ENCODE data around the gene DNM3. TPM values are rescaled to one million over a fixed set of nuclear protein-coding genes. Genes with fewer than 3 reads are reported as not detected.

The DNM3 gene
- total RNA-seq, 1 experiment from 2014 or later, result 2.7 TPM

DNA sequence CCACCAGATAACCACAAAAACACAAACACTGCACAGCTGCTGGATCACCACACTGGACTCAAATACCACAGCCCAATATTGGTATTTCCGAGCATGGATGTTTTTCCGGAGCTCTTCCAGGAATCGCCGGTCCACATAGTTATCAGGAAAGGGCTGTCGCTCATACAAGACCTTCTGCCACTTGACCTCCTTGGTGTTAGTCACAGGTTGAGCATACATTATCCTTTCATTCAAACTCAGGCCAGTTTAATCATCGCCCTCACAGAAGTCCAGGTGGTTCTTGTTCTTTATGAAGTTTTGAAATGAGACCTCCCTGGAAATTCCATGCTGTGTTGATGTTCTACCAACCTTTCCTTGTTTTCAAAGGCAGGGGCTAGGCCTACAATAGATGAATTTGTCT lies 601.1 kb downstream of the DNM3 start:
- no peak overlapping the region for H3K56ac ChIP-seq (ENCODE audit: insufficient read length, low read depth, low read length)
- no peak overlapping the region for H2BK120ac ChIP-seq (ENCODE audit: low read depth, low read length, poor library complexity, severe bottlenecking)
- Mint-ChIP-seq H3K27ac (no peak overlapping the region), H3K27me3 (ENCODE audit: low read depth) (no peaks in the 10 kb centered on the region), H3K4me3 (peak overlapping the region in 1 of 2 experiments; percentile 0; a peak in 1 of 5 replicates), H3K36me3 (ENCODE audit: insufficient read depth in 1 of 3, low read depth in 3 of 3) (peaks cover 9 to 16% (median 14%) of the 10 kb centered on the region in 3 experiments; a peak in 5 of 7 replicates), H3K4me1 (peaks cover 12 to 14% of the 10 kb centered on the region in 2 experiments; a peak in 3 of 4 replicates), H3K9me3 (no peaks in the 10 kb centered on the region)
- no peaks in the 10 kb centered on the region for H4K20me1 ChIP-seq (ENCODE audit: control insufficient read depth, insufficient read depth, insufficient read length)
- H3K27ac ChIP-seq (ENCODE audit: insufficient read length, low read depth, low read length), result no peak overlapping the region
- no peaks in the 10 kb centered on the region for H3K27me3 ChIP-seq (ENCODE audit: insufficient read depth, low read length)
- H3K4me1 ChIP-seq (ENCODE audit: insufficient read depth, low read length), result no peaks in the 10 kb centered on the region; the same call in 1 of the 2 replicates
- TF ChIP-seq, protein P1, sequence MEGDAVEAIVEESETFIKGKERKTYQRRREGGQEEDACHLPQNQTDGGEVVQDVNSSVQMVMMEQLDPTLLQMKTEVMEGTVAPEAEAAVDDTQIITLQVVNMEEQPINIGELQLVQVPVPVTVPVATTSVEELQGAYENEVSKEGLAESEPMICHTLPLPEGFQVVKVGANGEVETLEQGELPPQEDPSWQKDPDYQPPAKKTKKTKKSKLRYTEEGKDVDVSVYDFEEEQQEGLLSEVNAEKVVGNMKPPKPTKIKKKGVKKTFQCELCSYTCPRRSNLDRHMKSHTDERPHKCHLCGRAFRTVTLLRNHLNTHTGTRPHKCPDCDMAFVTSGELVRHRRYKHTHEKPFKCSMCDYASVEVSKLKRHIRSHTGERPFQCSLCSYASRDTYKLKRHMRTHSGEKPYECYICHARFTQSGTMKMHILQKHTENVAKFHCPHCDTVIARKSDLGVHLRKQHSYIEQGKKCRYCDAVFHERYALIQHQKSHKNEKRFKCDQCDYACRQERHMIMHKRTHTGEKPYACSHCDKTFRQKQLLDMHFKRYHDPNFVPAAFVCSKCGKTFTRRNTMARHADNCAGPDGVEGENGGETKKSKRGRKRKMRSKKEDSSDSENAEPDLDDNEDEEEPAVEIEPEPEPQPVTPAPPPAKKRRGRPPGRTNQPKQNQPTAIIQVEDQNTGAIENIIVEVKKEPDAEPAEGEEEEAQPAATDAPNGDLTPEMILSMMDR (conservative IDR thresholded peaks at IDR 0.05), result no peak
- no peak overlapping the region for H4K8ac ChIP-seq (replicated peaks; ENCODE audit: insufficient read length, low read depth, low read length)
- H4K5ac ChIP-seq (ENCODE audit: insufficient read length, low read depth, low read length), result no peak overlapping the region
- H3T11ph ChIP-seq (ENCODE audit: low read length), result no peak overlapping the region
- no peak overlapping the region for H3K14ac ChIP-seq (ENCODE audit: insufficient read depth, low read length)
- no peaks in the 10 kb centered on the region for H3K79me2 ChIP-seq (ENCODE audit: insufficient read depth, low read length)
- no peak overlapping the region for H2BK5ac ChIP-seq (ENCODE audit: insufficient read length, low read length)
- no peak overlapping the region for H2BK15ac ChIP-seq (ENCODE audit: low read depth, low read length)
- no peak overlapping the region for H4K91ac ChIP-seq (ENCODE audit: insufficient read length, low read depth, low read length)
- H3K4me2 ChIP-seq (ENCODE audit: insufficient read depth, insufficient read length, low read length), result no peak overlapping the region
- no peak overlapping the region for H3K18ac ChIP-seq (ENCODE audit: insufficient read length, low read depth, low read length)
- no peak overlapping the region for H3K4ac ChIP-seq (ENCODE audit: low read depth, low read length)
- no peak overlapping the region for H2BK12ac ChIP-seq (ENCODE audit: insufficient read length, low read depth, low read length)
- no CpG with 5 or more reads among the region's 6 CpGs for whole genome bisulfite sequencing (ENCODE audit: extremely low coverage, insufficient read length, low lambda C conversion rate)
- no peak overlapping the region for H3K23ac ChIP-seq (ENCODE audit: insufficient read length, low read depth, low read length)
- H2BK20ac ChIP-seq (ENCODE audit: low read depth, low read length, poor library complexity, severe bottlenecking), result no peak overlapping the region
- no peak for DNase-seq
- H2AK5ac ChIP-seq (ENCODE audit: insufficient read length, low read length), result no peak overlapping the region
- H3K23me2 ChIP-seq (ENCODE audit: insufficient read length, low read depth, low read length, poor library complexity, severe bottlenecking), result peaks cover 2% of the 10 kb centered on the region
- H3K9me3 ChIP-seq (ENCODE audit: control insufficient read depth, low read depth, low read length), result no peaks in the 10 kb centered on the region
- peaks cover 7% of the 10 kb centered on the region for H3K79me1 ChIP-seq (ENCODE audit: insufficient read depth, low read depth, low read length, poor library complexity, severe bottlenecking)
- no peak overlapping the region for H3K9ac ChIP-seq (ENCODE audit: extremely low read depth, insufficient read length, low read length)
- no peak overlapping the region for H2AFZ ChIP-seq (ENCODE audit: low read length)
